ENCODE results near the gene C9orf50. TPM values are rescaled to one million over a fixed set of nuclear protein-coding genes. Genes with fewer than 3 reads are reported as not detected.
A peak's percentile ranks its signal among the peaks of the same experiment; 100 is the strongest.

The C9orf50 gene
- total RNA-seq, 4 donors from 2014 or later, result 0.64 TPM; not detected in 3

GRCh38 chr9:129612815-129613519 lies 7.9 kb downstream of the C9orf50 start:
- Histone ChIP-seq H3K9me3 (no peaks in the 10 kb centered on the region), H3K36me3 (no peaks in the 10 kb centered on the region), H3K4me1 (peaks cover 35% of the 10 kb centered on the region), H3K27ac (peak overlapping the region; percentile 40), H3K27me3 (no peaks in the 10 kb centered on the region), H3K4me3 (no peak overlapping the region)
- TF ChIP-seq POLR2A (IDR thresholded peaks at IDR 0.05) (no peak), EP300 (IDR thresholded peaks at IDR 0.05) (no peak), CTCF (IDR thresholded peaks at IDR 0.05) (no peak), POLR2AphosphoS5 (IDR thresholded peaks at IDR 0.05) (no peak)
- WGBS, result 64% methylated on average over 3 of the region's 15 CpGs
- no peak for DNase-seq (ENCODE audit: low spot score in 2 of 2)

GRCh38 chr9:129612123-129612522 lies 8.8 kb downstream of the C9orf50 start:
- WGBS, result 100% methylated on average over 1 of the region's 7 CpGs
- Histone ChIP-seq H3K27ac (no peak overlapping the region), H3K9me3 (no peaks in the 10 kb centered on the region), H3K27me3 (no peaks in the 10 kb centered on the region), H3K4me1 (peaks cover 44% of the 10 kb centered on the region), H3K36me3 (no peaks in the 10 kb centered on the region), H3K4me3 (no peak overlapping the region)
- DNase-seq (ENCODE audit: low spot score in 2 of 2), result no peak
- no peak for TF ChIP-seq CTCF (IDR thresholded peaks at IDR 0.05)

- DNase-seq (ENCODE audit: low spot score in 2 of 2), result no peak
- Histone ChIP-seq H3K27me3 (no peaks in the 10 kb centered on the region), H3K36me3 (no peaks in the 10 kb centered on the region), H3K9me3 (no peaks in the 10 kb centered on the region), H3K4me3 (peak overlapping the region; percentile 59), H3K4me1 (peaks cover 46% of the 10 kb centered on the region), H3K27ac (no peak overlapping the region)
- TF ChIP-seq CTCF (IDR thresholded peaks at IDR 0.05) (no peak), EP300 (IDR thresholded peaks at IDR 0.05) (no peak), POLR2A (IDR thresholded peaks at IDR 0.05) (no peak), POLR2AphosphoS5 (IDR thresholded peaks at IDR 0.05) (no peak)
- 22% methylated on average over 11 of the region's 12 CpGs for WGBS
These were observed 9.5 kb downstream of the C9orf50 start for GRCh38 chr9:129611307-129611800.

- DNase-seq (ENCODE audit: low spot score in 2 of 2), result peak; percentile 89 to 92
- H3K9me3 ChIP-seq, result no peaks in the 10 kb centered on the region
- no peaks in the 10 kb centered on the region for H3K36me3 ChIP-seq
- H3K4me1 ChIP-seq, result peaks cover 46% of the 10 kb centered on the region
- peak overlapping the region; percentile 82 for H3K27ac ChIP-seq
- WGBS, result under 1% methylated on average over 32 of the region's 66 CpGs
- no peaks in the 10 kb centered on the region for H3K27me3 ChIP-seq
- H3K4me3 ChIP-seq, result peak overlapping the region; percentile 59
- TF ChIP-seq POLR2AphosphoS5 (IDR thresholded peaks at IDR 0.05) (no peak), POLR2A (IDR thresholded peaks at IDR 0.05) (no peak), EP300 (IDR thresholded peaks at IDR 0.05) (no peak), CTCF (IDR thresholded peaks at IDR 0.05) (peak; percentile 93 to 97)
These were observed 10.2 kb downstream of the C9orf50 start for GRCh38 chr9:129610473-129611306.

- TF ChIP-seq CTCF (IDR thresholded peaks at IDR 0.05) (no peak), POLR2AphosphoS5 (IDR thresholded peaks at IDR 0.05) (no peak), POLR2A (IDR thresholded peaks at IDR 0.05) (no peak), EP300 (IDR thresholded peaks at IDR 0.05) (no peak)
- Histone ChIP-seq H3K4me1 (peaks cover 46% of the 10 kb centered on the region), H3K36me3 (no peaks in the 10 kb centered on the region), H3K27me3 (no peaks in the 10 kb centered on the region), H3K9me3 (no peaks in the 10 kb centered on the region), H3K4me3 (peak overlapping the region; percentile 59), H3K27ac (peak overlapping the region; percentile 82)
- WGBS, result no CpG with 5 or more reads among the region's 24 CpGs
- DNase-seq (ENCODE audit: low spot score in 2 of 2), result no peak
These were observed 10.8 kb downstream of the C9orf50 start for GRCh38 chr9:129610213-129610472.
